GM21737 (cell line): ENCODE measurements around the gene PAPPA2.
"Not testable (repeated sequence)": the region's sequence is repeated elsewhere in the genome, so short reads cannot be mapped to it uniquely, and the experiment has no call there.

Experiments
- ATAC-seq: cut with Tn5 transposase; IDR thresholded peaks from one replicate; pipeline ENCODE4 v1.9.1; 2021; ENCODE audit warnings: mild to moderate bottlenecking, moderate library complexity; ENCODE audit not compliant: unreplicated experiment

The PAPPA2 gene

DNA sequence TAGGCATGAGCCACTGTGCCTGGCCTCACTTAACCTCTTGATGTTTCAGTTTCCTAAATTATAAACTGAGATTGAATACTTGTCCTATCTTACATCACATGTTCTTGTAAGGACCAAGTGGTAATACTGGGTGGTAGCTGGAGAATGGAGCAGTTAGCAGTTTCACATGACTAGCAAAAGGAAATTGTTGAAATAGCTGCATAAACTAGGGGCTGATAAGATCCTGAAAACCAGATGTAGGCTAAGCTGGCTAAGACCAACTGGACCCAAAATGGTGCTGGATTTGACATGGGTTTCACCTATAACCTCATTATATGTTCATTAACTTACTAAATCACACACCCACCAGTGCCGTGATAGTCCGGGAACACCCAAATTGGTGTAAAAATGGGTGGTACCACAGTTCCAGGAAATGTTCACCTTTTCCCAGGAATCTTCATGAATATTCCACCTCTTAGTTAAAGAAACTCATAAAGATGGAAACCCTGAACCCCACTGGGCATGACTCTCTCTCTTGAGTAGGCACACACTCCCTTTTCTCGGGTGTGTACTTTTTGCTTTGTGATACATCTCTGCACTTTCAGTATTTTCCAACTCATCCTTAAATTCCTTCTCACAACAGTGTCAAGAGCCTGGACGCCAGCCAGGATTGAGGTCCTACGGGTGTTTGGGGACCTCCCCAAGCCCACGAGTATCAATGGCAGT lies at the start of gene PAPPA2:
Gene PAPPA2 (plus strand): TSS at position 502 of the 705 bp plus-strand sequence. CDS start 93,148 bp downstream, outside the sequence.
- no peak for ATAC-seq

- no peak for ATAC-seq
These were observed 46.2 kb upstream of the PAPPA2 start for GRCh38 chr1:176416777-176417176.

- not testable (repeated sequence) for ATAC-seq
These were observed 43.4 kb upstream of the PAPPA2 start for GRCh38 chr1:176419608-176420007.

- ATAC-seq: no peak
These were observed 28.7 kb upstream of the PAPPA2 start for GRCh38 chr1:176434234-176434633.

GRCh38 chr1:176436251-176436650 lies 26.7 kb upstream of the PAPPA2 start:
- no peak for ATAC-seq

DNA sequence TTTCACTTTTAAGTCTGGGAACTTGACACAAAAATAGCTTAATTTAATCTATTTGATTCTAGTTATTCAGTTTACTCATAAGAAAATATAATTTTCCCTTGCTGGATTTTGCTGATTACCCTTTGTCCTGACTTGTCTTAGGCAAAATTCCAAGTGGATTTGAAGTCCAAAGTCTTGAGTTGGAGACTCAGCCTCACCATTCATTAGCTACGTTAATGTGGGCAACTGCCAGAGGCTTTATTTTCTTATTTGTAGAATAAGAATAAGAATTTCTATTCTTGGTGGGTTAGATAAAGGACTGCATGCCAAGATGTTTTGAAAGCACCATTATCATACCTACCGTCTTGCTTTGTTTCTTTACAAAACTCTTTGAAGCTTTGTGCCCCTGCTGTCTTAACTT lies 22.8 kb upstream of the PAPPA2 start:
- no peak for ATAC-seq

- no peak for ATAC-seq
These were observed 18.7 kb upstream of the PAPPA2 start for GRCh38 chr1:176444286-176444685.

DNA sequence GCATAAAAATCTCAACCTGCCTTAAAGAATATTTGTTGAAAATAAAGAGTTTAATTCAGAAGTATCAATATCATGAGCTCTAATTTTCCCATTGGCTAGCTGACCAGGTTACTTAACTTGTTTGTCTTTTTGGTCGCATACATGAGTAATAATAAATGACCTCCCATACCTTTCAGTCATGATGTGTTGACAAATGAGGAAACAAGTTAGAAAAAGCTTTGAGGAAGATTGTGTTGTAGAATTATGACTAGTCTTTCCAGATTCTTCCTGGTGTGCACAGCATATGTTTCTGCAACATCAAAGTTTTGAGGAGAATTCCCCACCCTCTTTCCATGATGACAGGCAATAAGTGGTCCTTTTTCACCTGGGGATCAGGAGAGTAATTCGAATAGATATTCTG lies 17.6 kb upstream of the PAPPA2 start:
- no peak for ATAC-seq

GRCh38 chr1:176448340-176448739 lies 14.6 kb upstream of the PAPPA2 start:
- ATAC-seq: no peak

DNA sequence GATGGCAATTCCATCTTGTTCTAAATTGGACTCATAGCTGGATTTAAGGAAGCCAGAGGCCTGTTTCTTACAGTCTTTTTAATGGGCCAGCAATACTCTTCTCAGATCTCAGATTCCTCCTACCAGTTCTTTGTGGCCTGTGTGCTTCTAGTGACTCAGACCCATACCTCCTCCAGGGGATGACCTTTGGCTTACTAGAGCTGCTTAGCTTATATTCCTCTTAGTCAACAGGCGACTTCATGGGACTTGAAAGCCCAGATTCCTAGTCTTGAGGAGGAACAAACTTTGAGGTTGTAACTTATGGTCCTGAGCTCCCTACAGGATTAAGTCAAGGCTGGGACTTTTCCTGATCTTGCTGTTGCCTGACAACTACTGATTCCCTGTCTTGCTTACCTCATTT lies 12.4 kb upstream of the PAPPA2 start:
- ATAC-seq: no peak

GRCh38 chr1:176451741-176452140 lies 11.2 kb upstream of the PAPPA2 start:
- not testable (repeated sequence) for ATAC-seq

GRCh38 chr1:176456795-176457194 lies 6.2 kb upstream of the PAPPA2 start:
- no peak for ATAC-seq

- ATAC-seq: no peak
These were observed 2.2 kb upstream of the PAPPA2 start for GRCh38 chr1:176460544-176461336.

GRCh38 chr1:176461576-176461975 lies 1.4 kb upstream of the PAPPA2 start:
- no peak for ATAC-seq

- no peak for ATAC-seq
These were observed 3.5 kb downstream of the PAPPA2 start for GRCh38 chr1:176466514-176466913.

DNA sequence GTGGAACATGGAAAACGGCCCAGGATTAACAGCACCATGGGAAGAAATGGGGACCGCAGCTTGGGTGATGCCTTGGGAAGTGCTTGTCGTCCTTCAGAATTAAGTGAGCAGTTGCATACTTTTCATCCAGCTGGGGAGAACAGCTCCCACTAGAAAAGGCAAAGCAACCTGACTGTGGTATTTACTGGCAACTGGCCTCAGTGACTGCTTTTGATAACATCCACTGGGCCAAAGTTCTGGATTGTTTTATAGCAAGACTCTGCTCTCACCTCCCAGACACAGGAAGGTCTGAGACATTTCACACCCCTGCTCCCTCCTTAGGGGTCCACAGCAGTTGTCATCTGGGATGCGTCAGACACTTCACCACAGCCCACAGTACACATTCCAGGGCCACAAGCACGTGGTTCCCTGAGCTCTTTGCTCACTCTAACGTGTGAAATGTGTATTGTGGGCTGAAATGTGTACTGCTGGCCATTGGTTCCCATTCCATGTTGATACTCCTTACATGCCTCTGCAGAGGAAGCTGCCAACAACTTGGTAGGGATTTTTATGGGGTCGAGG lies 6.6 kb downstream of the PAPPA2 start:
- ATAC-seq: no peak

- ATAC-seq: no peak
These were observed 8.6 kb downstream of the PAPPA2 start for GRCh38 chr1:176471338-176472121.

- ATAC-seq: no peak
These were observed 17.0 kb downstream of the PAPPA2 start for GRCh38 chr1:176479971-176480370.

GRCh38 chr1:176480750-176481149 lies 17.8 kb downstream of the PAPPA2 start:
- no peak for ATAC-seq

GRCh38 chr1:176485083-176485482 lies 22.1 kb downstream of the PAPPA2 start:
- ATAC-seq: no peak

DNA sequence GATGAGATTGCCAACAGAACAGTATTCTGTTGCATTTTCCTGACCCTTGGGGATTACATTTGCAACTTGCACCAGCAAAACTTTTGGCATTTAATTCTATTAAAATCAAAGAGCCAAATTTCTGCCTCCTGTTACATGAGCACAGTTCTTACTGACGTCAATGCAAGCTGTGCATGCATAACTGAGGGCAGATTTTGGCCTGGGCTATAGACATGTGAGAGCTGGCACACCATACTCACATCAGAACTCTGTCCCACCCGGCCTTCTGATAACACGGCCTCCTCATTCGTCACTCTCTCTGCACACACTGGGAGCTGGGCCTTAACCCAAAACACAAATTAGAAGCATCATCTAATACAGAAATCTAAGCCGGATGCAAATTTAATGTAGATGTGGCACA lies 31.5 kb downstream of the PAPPA2 start:
- ATAC-seq: no peak
